ENCODE measurements around the gene PRCD.
"Not testable (repeated sequence)": the region's sequence is repeated elsewhere in the genome, so short reads cannot be mapped to it uniquely, and the experiment has no call there.

Gene PRCD

GRCh38 chr17:76523084-76524037 is 16.5 kb upstream of the PRCD start:
- Histone ChIP-seq H3K4me3 (ENCODE audit: low read depth in 1 of 2, low read length in 1 of 2) (no peak overlapping the region), H3K9me3 (no peaks in the 10 kb centered on the region), H3K27me3 (peaks cover 21% of the 10 kb centered on the region), H3K36me3 (no peaks in the 10 kb centered on the region), H3K27ac (no peak overlapping the region), H3K4me1 (ENCODE audit: control insufficient read depth in 1 of 2, insufficient read depth in 1 of 2, low read depth in 1 of 2, low read length in 1 of 2) (peaks cover 9 to 19% of the 10 kb centered on the region in 2 experiments)
- peak; percentile 98 for TF ChIP-seq CTCF (IDR thresholded peaks at IDR 0.05)

- H3K9me3 ChIP-seq: no peaks in the 10 kb centered on the region
- no peaks in the 10 kb centered on the region for H3K36me3 ChIP-seq
- no peak overlapping the region for H3K27ac ChIP-seq
- no peak overlapping the region for H3K4me3 ChIP-seq (ENCODE audit: low read depth in 1 of 2, low read length in 1 of 2)
- no peak for TF ChIP-seq CTCF (IDR thresholded peaks at IDR 0.05)
- H3K4me1 ChIP-seq (ENCODE audit: control insufficient read depth in 1 of 2, insufficient read depth in 1 of 2, low read depth in 1 of 2, low read length in 1 of 2): peaks cover 9 to 19% of the 10 kb centered on the region in 2 experiments
- H3K27me3 ChIP-seq: peaks cover 36% of the 10 kb centered on the region
Measured at GRCh38 chr17:76524598-76525512, 15.0 kb upstream of the PRCD start.

- H3K36me3 ChIP-seq; H3K27ac ChIP-seq; H3K4me3 ChIP-seq (ENCODE audit: low read depth in 1 of 2, low read length in 1 of 2); H3K9me3 ChIP-seq: not testable (repeated sequence)
- Histone ChIP-seq H3K4me1 (ENCODE audit: control insufficient read depth in 1 of 2, insufficient read depth in 1 of 2, low read depth in 1 of 2, low read length in 1 of 2) (peaks cover 9 to 19% of the 10 kb centered on the region in 2 experiments), H3K27me3 (peaks cover 41% of the 10 kb centered on the region)
Measured at GRCh38 chr17:76525513-76525833, 14.4 kb upstream of the PRCD start.

- H3K36me3 ChIP-seq; H3K4me3 ChIP-seq (ENCODE audit: low read depth in 1 of 2, low read length in 1 of 2); H3K27ac ChIP-seq; H3K9me3 ChIP-seq: not testable (repeated sequence)
- H3K4me1 ChIP-seq (ENCODE audit: control insufficient read depth in 1 of 2, insufficient read depth in 1 of 2, low read depth in 1 of 2, low read length in 1 of 2): peaks cover 9 to 19% of the 10 kb centered on the region in 2 experiments
- H3K27me3 ChIP-seq: peaks cover 41% of the 10 kb centered on the region
Measured at GRCh38 chr17:76527016-76527415, 12.8 kb upstream of the PRCD start.

GRCh38 chr17:76527430-76528111 is 12.3 kb upstream of the PRCD start:
- H3K4me1 ChIP-seq (ENCODE audit: control insufficient read depth in 1 of 2, insufficient read depth in 1 of 2, low read depth in 1 of 2, low read length in 1 of 2): peaks cover 9 to 19% of the 10 kb centered on the region in 2 experiments
- no peaks in the 10 kb centered on the region for H3K36me3 ChIP-seq
- H3K4me3 ChIP-seq (ENCODE audit: low read depth in 1 of 2, low read length in 1 of 2): no peak overlapping the region
- no peaks in the 10 kb centered on the region for H3K9me3 ChIP-seq
- peaks cover 41% of the 10 kb centered on the region for H3K27me3 ChIP-seq
- no peak overlapping the region for H3K27ac ChIP-seq
- no peak for TF ChIP-seq CTCF (IDR thresholded peaks at IDR 0.05)

GRCh38 chr17:76528156-76528527 is 11.7 kb upstream of the PRCD start:
- Histone ChIP-seq H3K27ac (no peak overlapping the region), H3K4me3 (ENCODE audit: low read depth in 1 of 2, low read length in 1 of 2) (no peak overlapping the region), H3K9me3 (no peaks in the 10 kb centered on the region), H3K36me3 (no peaks in the 10 kb centered on the region), H3K27me3 (peaks cover 41% of the 10 kb centered on the region), H3K4me1 (ENCODE audit: control insufficient read depth in 1 of 2, insufficient read depth in 1 of 2, low read depth in 1 of 2, low read length in 1 of 2) (peaks cover 9 to 15% of the 10 kb centered on the region in 2 experiments)
- no peak for TF ChIP-seq CTCF (IDR thresholded peaks at IDR 0.05)

All from neutrophil (primary cell).